GM23338 (cell line): ENCODE results near the gene POU3F2.

Experiments used
- CREB1 ChIP-seq: fragments of 250-450 bp; sonication (Bioruptor Pico); IDR thresholded peaks from 2 replicates; pipeline ENCODE4 v1.5.0; 2020; ENCODE audit warnings: low read depth, mild to moderate bottlenecking, moderate library complexity
- CTCF ChIP-seq, 2 experiments: fragments of 200-600 bp in 1 of 2; sonication (generic) in 1 of 2; conservative IDR thresholded peaks; 2 replicates each; pipeline versions ENCODE4 v1.5.1 to v1.6.1; 2016 to 2017; ENCODE audit warnings: antibody characterized with exemption in 2 of 2, low read depth in 2 of 2, mild to moderate bottlenecking in 2 of 2, moderate library complexity in 1 of 2
- EZH2 ChIP-seq: fragments of 200-600 bp; sonication (generic); IDR thresholded peaks from one replicate; pipeline ENCODE4 v1.8.0; 2017; ENCODE audit warnings: antibody characterized with exemption, mild to moderate bottlenecking, low read depth; ENCODE audit not compliant: unreplicated experiment
- EZH2phosphoT487 ChIP-seq: fragments of 200-600 bp; sonication (generic); IDR thresholded peaks from one replicate; pipeline ENCODE4 v1.8.1; 2018; ENCODE audit warnings: antibody characterized with exemption; ENCODE audit not compliant: unreplicated experiment
- POLR2AphosphoS5 ChIP-seq: IDR thresholded peaks from 2 replicates; pipeline ENCODE4 v1.6.1; 2016; ENCODE audit warnings: antibody characterized with exemption, low read depth

GRCh38 chr6:98800866-98801265, 33.5 kb upstream of the POU3F2 start:
- no peak for TF ChIP-seq CTCF (conservative IDR thresholded peaks at IDR 0.05; ENCODE audit: low read depth in 2 of 2)
- no peak for TF ChIP-seq EZH2phosphoT487
- no peak for TF ChIP-seq POLR2AphosphoS5
- TF ChIP-seq EZH2 = no peak
- TF ChIP-seq CREB1 (CRISPR knock-in tag) = no peak
